GM11168 (cell line): Measurements from ENCODE around the gene PHF21B.
"Not testable (repeated sequence)": the region's sequence is repeated elsewhere in the genome, so short reads cannot be mapped to it uniquely, and the experiment has no call there.

Experiments used
- in situ Hi-C: fragments of 300-500 bp; cut with MboI; formaldehyde crosslinking; loops from one replicate; pipeline ENCODE4 v1.12.0; 2022; ENCODE audit warnings: low sequenced_read_pairs; ENCODE audit not compliant: unreplicated experiment

PHF21B gene

DNA sequence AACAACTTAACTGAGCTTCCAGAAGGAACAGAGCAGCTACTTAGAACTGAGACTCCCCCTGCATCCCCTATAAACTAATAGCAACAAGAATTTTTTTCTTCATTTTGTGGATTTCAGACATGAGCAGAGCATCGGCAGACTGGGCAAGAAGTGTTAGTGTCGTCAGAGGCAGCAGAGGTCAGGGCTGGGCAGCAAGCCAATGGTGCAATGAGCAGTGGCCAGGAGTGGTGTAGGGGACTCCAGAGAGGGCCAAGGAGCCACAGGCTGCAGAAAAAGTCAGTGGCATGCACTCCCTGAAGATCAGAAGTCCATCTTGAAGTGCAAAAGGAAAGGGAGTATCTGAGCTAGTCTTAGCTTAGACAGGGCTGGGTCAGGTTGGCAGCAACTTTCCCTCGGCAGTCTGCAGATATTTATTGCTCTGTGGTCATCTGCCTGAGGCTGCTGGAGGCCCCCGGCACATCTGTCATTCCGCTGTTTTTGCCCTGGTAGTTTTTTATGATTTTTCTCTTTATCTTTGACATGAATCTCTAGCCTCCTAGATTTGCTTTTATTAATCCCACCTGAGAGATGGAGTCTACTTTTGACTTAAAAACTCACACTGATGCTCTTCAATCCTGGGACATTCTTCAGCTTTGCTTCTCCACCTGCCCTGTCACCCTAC, 105.2 kb downstream of the PHF21B start:
- in situ Hi-C loops = not testable (repeated sequence)

DNA sequence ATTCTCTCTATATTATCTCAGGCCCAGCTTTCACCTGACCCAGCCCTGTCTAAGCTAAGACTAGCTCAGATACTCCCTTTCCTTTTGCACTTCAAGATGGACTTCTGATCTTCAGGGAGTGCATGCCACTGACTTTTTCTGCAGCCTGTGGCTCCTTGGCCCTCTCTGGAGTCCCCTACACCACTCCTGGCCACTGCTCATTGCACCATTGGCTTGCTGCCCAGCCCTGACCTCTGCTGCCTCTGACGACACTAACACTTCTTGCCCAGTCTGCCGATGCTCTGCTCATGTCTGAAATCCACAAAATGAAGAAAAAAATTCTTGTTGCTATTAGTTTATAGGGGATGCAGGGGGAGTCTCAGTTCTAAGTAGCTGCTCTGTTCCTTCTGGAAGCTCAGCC, 106.6 kb downstream of the PHF21B start:
- in situ Hi-C loops = not testable (repeated sequence)

DNA sequence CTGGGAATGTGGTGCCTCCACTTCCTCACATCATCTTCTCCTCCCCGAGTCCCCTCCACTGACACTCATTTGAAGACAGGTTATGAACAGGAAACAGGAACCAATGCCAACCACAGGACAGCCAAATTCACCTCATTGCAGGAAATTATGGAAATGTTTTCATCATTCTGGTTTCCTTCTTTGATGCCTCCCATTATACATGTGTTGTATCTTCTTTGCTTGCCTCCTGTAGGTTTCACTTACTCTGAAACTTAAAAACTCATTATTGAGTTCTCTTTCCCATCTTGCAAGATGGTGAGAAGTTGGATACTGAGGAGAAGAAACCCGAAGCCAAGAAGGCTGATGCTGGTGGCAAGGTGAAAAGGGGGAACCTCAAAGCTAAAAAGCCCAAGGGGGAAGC, 108.5 kb downstream of the PHF21B start:
- in situ Hi-C loops = no loop called here

DNA sequence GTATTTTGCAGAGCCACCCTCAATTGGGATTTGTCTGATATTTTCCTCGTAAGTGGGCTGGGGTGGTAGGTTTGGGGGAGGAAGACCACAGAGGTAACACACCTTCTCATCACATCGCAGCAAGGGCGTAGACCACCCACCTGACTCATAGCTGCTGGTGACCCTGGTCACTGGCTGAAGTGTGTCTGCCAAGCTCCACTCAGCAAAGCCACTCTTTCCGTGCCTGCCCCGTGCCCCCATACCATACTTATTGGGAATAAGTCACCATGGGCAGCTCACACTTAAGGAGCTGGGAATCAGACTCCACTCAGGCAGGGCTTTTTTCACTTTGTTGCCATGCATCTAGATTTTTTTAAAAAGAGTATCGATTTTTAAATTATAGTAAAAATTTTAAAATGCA, 111.6 kb downstream of the PHF21B start:
- in situ Hi-C loops = no loop called here

DNA sequence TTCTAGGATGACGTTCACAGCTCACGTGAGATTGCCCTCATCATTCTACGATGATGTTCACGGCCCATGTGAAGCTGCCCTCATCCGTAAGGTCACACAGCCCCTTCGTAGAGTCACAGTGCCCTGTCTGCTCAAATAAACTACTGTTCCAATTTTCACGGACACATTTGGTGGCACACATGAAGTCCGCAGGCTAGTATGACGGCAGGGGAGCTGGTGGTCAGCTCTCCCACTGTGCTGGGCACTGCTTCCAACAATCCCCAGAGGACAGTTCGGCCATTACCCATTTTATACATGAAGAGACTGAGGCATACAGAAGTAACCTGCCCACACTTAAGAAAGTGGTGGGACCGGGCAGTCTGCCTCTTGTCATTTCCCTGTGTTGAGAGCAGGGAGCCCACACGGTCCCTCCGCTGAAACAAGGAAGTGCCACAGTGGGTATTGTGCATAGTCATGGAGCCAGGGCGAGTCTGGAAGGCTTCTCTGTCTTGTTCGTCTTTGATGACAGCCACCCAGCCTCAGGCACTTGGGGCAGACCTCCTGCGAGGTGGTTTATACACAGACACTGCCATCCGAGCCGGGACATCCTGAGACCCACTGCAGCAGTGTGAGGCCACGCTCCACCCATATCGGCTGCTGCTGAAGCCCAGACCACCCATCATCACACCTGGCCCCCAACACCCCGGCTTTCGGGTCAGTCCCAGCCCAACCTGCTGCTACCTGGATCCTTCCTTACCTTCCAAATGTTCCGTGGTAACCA, 114.3 kb downstream of the PHF21B start:
- in situ Hi-C loops = no loop called here

- in situ Hi-C loops = no loop called here
Observed at GRCh38 chr22:44894782-44895181, 115.0 kb downstream of the PHF21B start.

GRCh38 chr22:44894321-44894720, 115.5 kb downstream of the PHF21B start:
- in situ Hi-C loops = no loop called here

- in situ Hi-C loops = no loop called here
Observed at GRCh38 chr22:44893731-44894080, 116.1 kb downstream of the PHF21B start.

DNA sequence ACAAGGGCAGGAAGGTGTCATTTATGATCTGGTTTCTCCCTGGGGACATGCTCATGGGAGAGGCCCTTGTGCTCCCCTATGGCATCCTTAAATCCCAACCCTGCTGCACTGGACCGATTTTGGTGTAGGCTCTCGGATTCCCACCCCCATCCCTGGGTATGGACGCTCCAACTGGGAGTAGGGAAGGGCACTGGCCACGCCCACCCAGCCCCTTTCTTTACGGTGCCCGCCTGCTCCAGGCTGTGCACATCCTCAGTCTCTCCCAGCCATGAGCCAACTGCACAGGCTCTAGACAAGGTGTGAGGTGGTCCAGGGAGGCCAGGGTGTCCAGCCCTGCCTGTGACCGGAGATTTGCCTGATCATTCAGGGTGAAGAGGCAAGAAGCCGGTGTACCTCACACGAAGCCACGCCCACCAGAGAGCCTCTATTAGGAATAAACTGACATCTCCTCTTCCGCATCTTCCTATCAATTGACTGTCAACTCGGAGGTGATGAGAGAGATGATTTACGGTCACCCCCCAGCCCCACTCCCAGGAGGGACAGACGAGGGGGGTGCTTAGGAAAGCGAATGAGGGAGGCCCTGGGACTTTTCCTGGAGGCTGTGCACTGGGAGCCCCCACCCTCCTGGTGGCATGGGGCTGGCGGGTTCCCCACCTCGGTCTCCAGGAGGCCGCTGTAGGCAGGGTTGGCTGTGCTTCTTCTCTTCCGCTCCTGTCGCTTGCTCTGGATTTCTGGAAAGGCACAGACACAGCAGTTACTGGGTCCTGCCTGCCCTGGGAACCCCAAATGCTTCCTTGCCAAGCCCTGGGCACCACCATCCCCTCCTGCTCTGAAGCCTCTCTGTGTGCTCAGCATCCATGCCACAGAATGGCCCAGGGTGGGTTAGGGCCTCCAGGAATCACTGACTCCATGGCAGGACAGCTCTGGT, 116.7 kb downstream of the PHF21B start:
- in situ Hi-C loops = no loop called here

DNA sequence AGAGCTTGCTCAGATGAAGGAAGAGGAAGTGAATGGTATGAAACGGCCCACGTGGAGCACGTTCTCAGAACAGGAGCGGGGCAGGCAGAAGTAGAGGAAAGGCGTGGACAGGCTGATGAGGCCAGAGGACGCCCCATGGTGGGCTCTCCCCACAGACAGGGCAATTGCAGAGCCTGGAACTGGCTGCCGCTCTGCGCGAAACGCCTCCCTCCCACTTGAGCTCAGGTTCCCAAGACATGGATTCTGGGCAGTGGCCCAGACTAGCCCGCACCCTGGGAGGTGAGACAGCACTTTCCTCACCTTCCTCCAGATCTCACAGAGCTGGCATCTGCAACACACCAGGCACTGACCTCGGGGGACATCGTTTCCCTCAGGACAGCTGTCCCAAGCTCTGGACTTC, 117.6 kb downstream of the PHF21B start:
- in situ Hi-C loops = no loop called here

DNA sequence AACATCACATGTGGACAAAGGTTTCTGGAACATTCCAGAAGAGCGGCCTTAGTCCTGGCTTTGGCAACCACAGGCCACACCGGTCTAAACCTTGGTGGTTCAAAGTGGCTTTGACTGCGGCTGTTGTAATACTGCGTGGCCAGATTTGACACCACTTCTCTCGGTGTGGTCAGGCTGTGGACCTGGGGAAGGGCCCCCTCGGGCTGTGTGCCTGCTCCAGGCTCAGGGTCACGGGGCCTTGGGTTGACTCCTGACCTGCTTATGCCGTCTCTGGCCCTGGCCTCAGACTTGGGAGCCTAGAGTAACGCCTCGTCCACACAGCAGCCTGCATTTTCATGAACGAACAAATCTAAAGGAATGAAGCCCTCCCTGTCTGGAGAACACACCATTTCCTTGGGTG, 118.0 kb downstream of the PHF21B start:
- in situ Hi-C loops = no loop called here

GRCh38 chr22:44891293-44891747, 118.5 kb downstream of the PHF21B start:
- in situ Hi-C loops = no loop called here

GRCh38 chr22:44890416-44891292, 119.2 kb downstream of the PHF21B start:
- in situ Hi-C loops = no loop called here

GRCh38 chr22:44889255-44889878, 120.4 kb downstream of the PHF21B start:
- in situ Hi-C loops = no loop called here

DNA sequence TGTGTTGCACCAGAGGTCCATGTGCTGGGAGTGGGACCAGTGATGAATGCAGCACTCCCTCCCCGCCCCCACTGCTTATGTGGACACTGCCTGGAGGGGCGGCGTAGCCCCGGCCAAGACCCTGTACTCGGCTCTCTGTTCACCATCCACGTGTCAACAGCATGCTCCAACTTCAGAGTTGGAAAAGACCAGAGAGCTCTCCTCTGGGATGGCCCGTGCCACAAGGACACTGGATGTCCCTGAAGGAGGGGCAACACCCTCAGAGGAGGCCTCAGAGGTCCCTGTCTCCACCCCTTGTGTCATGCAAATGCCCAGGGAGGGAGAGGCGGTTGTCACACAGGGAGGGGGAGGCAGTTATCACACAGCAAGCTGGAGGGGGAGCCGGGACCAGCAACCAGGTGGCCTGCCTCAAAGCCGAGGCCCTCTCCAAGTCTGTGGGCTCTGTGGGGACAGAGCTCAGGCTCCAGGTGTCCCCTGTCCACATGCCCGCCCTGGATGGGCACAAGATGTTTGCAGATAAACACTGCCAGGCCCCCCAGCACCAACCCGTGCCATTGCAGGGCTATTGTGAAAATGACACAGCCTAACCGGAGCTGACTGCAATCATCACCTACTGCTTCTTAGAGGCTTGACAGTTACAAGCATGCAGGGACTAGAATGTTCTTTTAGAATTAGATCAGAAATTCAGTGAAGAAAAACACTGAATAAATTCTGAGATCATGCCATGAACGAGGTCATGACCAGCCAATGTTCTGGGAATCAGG, 121.1 kb downstream of the PHF21B start:
- in situ Hi-C loops = no loop called here

DNA sequence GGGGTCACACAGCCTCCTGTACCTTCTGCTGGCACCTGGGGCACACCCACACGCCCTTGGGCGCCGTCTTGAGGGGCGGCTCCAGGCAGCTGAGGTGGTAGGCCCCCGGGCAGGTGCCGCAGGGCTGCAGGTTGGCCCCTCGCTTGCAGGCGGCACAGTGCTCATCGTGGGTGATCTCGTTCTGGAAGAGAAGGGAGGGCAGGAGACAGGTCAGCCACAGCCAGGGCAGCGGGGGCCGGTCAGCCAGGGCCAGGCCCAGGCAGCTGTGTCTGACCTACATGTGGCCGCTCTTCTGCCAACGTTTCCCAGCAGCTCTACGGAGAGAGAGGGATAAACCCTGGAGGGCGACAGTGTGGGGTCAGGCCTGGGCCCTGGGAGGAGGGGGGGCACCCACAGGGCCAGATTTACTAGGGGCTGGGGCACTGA, 121.9 kb downstream of the PHF21B start:
- in situ Hi-C loops = no loop called here

GRCh38 chr22:44885806-44886360, 123.9 kb downstream of the PHF21B start:
- in situ Hi-C loops = no loop called here

- in situ Hi-C loops = no loop called here
Observed at GRCh38 chr22:44884968-44885805, 124.6 kb downstream of the PHF21B start.
